ENCODE data around the gene RWDD3. TPM values are rescaled to one million over a fixed set of nuclear protein-coding genes. Genes with fewer than 3 reads are reported as not detected.

Gene RWDD3
- total RNA-seq, 1 donor: 11.2 TPM

DNA sequence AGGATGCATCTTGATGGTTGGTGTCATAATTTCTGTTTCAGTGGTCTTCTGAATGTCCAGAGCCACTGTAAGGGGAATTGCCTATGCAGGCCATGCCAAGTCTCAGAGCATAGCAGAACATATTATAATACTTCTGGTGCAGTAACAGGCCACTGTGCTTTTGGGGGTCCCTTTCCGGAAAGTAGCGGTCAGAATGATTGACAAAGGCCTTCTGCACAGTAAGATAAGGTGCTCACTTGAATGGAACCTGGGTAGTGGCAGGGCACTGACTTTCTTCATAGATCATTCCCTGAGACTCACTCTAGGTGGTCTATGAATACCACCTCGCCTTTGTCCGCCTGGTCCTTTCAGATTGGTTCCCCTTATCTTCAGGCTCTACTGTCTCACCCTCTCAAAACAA, 28.9 kb downstream of the RWDD3 start:
- Histone ChIP-seq H3K4me2 (ENCODE audit: insufficient read depth, low read length) (no peak overlapping the region), H3K36me3 (ENCODE audit: insufficient read depth, low read length) (no peaks in the 10 kb centered on the region), H4K20me1 (ENCODE audit: insufficient read depth, low read length) (no peaks in the 10 kb centered on the region), H3K27ac (ENCODE audit: low read depth, low read length) (no peak overlapping the region), H3K9me3 (ENCODE audit: low read depth, low read length) (no peaks in the 10 kb centered on the region), H3K79me2 (ENCODE audit: insufficient read depth, low read length) (no peaks in the 10 kb centered on the region), H3K27me3 (ENCODE audit: insufficient read depth, low read length) (no peaks in the 10 kb centered on the region), H2AFZ (ENCODE audit: low read length) (no peak overlapping the region), H3K4me1 (ENCODE audit: insufficient read depth, low read length) (no peaks in the 10 kb centered on the region), H3K4me3 (ENCODE audit: insufficient read depth, low read length) (no peak overlapping the region)
- no peak for DNase-seq (ENCODE audit: insufficient read length, low spot score, missing footprints)
- TF ChIP-seq, protein P1, sequence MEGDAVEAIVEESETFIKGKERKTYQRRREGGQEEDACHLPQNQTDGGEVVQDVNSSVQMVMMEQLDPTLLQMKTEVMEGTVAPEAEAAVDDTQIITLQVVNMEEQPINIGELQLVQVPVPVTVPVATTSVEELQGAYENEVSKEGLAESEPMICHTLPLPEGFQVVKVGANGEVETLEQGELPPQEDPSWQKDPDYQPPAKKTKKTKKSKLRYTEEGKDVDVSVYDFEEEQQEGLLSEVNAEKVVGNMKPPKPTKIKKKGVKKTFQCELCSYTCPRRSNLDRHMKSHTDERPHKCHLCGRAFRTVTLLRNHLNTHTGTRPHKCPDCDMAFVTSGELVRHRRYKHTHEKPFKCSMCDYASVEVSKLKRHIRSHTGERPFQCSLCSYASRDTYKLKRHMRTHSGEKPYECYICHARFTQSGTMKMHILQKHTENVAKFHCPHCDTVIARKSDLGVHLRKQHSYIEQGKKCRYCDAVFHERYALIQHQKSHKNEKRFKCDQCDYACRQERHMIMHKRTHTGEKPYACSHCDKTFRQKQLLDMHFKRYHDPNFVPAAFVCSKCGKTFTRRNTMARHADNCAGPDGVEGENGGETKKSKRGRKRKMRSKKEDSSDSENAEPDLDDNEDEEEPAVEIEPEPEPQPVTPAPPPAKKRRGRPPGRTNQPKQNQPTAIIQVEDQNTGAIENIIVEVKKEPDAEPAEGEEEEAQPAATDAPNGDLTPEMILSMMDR (IDR thresholded peaks at IDR 0.05; ENCODE audit: extremely low read depth, low read depth, low read length): no peak

DNA sequence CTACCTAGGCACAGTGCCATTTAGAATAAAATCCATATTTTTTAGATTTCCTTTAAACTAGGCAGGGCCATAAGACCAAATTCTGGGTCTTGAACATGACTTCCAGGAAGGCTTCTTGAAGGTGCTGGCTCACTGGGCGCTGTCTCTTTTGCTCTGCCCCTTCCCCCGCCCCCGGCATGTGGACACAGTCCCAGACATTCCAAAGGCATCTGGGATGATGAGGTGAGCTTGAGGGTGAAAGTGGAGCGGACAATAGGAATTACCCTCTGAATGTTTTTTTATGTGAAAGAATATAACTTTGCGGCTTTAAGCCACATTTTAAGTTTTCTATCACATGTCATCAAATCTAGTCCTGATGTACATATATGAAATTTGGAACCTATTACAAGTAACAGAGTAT, 29.4 kb downstream of the RWDD3 start:
- no peaks in the 10 kb centered on the region for H3K27me3 ChIP-seq (ENCODE audit: insufficient read depth, low read length)
- DNase-seq (ENCODE audit: insufficient read length, low spot score, missing footprints): no peak
- no peaks in the 10 kb centered on the region for H3K9me3 ChIP-seq (ENCODE audit: low read depth, low read length)
- H3K4me3 ChIP-seq (ENCODE audit: insufficient read depth, low read length): no peak overlapping the region
- no peaks in the 10 kb centered on the region for H3K79me2 ChIP-seq (ENCODE audit: insufficient read depth, low read length)
- no peak overlapping the region for H3K4me2 ChIP-seq (ENCODE audit: insufficient read depth, low read length)
- H3K4me1 ChIP-seq (ENCODE audit: insufficient read depth, low read length): no peaks in the 10 kb centered on the region
- TF ChIP-seq, protein P1 (IDR thresholded peaks at IDR 0.05; ENCODE audit: extremely low read depth, low read depth, low read length): no peak
- H3K27ac ChIP-seq (ENCODE audit: low read depth, low read length): no peak overlapping the region
- no peak overlapping the region for H2AFZ ChIP-seq (ENCODE audit: low read length)
- no peaks in the 10 kb centered on the region for H3K36me3 ChIP-seq (ENCODE audit: insufficient read depth, low read length)
- H4K20me1 ChIP-seq (ENCODE audit: insufficient read depth, low read length): no peaks in the 10 kb centered on the region

DNA sequence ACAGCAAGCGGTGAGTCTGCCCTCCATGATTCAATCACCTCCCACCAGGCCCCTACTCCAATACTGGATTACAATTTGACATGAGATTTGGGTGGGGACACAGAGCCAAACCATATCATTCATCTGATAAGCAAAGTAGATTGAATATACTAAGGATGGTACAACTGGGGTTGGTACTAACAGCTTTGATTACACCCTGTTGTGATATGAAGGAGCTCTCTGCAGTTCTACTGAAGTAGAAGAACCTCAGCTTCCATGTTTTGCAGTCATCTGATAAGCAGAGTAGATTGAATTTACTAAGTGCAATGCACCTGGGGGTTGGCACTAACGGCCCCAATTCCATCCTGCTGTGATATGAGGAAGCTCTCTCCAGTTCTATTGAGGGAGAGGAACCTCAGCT, 31.1 kb downstream of the RWDD3 start:
- TF ChIP-seq, protein P1 (IDR thresholded peaks at IDR 0.05; ENCODE audit: extremely low read depth, low read depth, low read length): no peak

DNA sequence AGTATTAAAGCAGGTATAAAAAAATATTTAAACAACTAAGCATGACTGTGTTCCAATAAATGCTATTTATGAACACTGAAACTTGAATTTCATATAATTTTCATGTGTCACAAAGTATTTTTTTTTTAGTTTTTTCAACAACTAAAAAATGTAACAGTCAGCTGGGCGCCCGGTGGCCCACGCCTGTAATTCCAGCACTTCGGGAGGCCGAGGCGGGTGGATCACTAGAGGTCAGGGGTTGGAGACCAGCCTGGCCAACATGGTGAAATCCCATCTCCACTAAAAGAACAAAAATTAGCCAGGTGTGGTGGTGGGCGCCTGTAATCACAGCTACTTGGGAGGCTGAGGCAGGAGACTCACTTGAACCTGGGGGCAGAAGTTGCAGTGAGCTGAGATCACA, 42.4 kb downstream of the RWDD3 start:
- Histone ChIP-seq H3K27me3 (ENCODE audit: insufficient read depth, low read length) (no peaks in the 10 kb centered on the region), H3K9me3 (ENCODE audit: low read depth, low read length) (no peaks in the 10 kb centered on the region), H3K36me3 (ENCODE audit: insufficient read depth, low read length) (no peaks in the 10 kb centered on the region), H3K4me1 (ENCODE audit: insufficient read depth, low read length) (no peaks in the 10 kb centered on the region), H3K4me3 (ENCODE audit: insufficient read depth, low read length) (no peak overlapping the region), H3K79me2 (ENCODE audit: insufficient read depth, low read length) (no peaks in the 10 kb centered on the region), H3K27ac (ENCODE audit: low read depth, low read length) (no peak overlapping the region), H4K20me1 (ENCODE audit: insufficient read depth, low read length) (no peaks in the 10 kb centered on the region), H3K4me2 (ENCODE audit: insufficient read depth, low read length) (no peak overlapping the region), H2AFZ (ENCODE audit: low read length) (no peak overlapping the region)
- no peak for DNase-seq (ENCODE audit: insufficient read length, low spot score, missing footprints)
- TF ChIP-seq, protein P1 (IDR thresholded peaks at IDR 0.05; ENCODE audit: extremely low read depth, low read depth, low read length): no peak

More for the DNA sequence above, 31.1 kb downstream of the RWDD3 start:
- no peak overlapping the region for H2AFZ ChIP-seq (ENCODE audit: low read length)
- H3K79me2 ChIP-seq (ENCODE audit: insufficient read depth, low read length): no peaks in the 10 kb centered on the region
- no peak for DNase-seq (ENCODE audit: insufficient read length, low spot score, missing footprints)
- no peak overlapping the region for H3K27ac ChIP-seq (ENCODE audit: low read depth, low read length)
- no peaks in the 10 kb centered on the region for H3K36me3 ChIP-seq (ENCODE audit: insufficient read depth, low read length)
- H3K27me3 ChIP-seq (ENCODE audit: insufficient read depth, low read length): no peaks in the 10 kb centered on the region
- H3K9me3 ChIP-seq (ENCODE audit: low read depth, low read length): no peaks in the 10 kb centered on the region
- no peak overlapping the region for H3K4me3 ChIP-seq (ENCODE audit: insufficient read depth, low read length)
- no peaks in the 10 kb centered on the region for H4K20me1 ChIP-seq (ENCODE audit: insufficient read depth, low read length)
- no peaks in the 10 kb centered on the region for H3K4me1 ChIP-seq (ENCODE audit: insufficient read depth, low read length)
- H3K4me2 ChIP-seq (ENCODE audit: insufficient read depth, low read length): no peak overlapping the region

Data from osteoblast (primary cell).